AG20443 (cell line): ENCODE measurements around the gene SUPV3L1.
A peak's percentile ranks its signal among the peaks of the same experiment; 100 is the strongest.
"Not testable (repeated sequence)": the region's sequence is repeated elsewhere in the genome, so short reads cannot be mapped to it uniquely, and the experiment has no call there.

Experiments used
- DNase-seq: peaks from one replicate; pipeline ENCODE4 v3.0.0; 2012; ENCODE audit warnings: low spot score, mixed read lengths

SUPV3L1 gene

DNA sequence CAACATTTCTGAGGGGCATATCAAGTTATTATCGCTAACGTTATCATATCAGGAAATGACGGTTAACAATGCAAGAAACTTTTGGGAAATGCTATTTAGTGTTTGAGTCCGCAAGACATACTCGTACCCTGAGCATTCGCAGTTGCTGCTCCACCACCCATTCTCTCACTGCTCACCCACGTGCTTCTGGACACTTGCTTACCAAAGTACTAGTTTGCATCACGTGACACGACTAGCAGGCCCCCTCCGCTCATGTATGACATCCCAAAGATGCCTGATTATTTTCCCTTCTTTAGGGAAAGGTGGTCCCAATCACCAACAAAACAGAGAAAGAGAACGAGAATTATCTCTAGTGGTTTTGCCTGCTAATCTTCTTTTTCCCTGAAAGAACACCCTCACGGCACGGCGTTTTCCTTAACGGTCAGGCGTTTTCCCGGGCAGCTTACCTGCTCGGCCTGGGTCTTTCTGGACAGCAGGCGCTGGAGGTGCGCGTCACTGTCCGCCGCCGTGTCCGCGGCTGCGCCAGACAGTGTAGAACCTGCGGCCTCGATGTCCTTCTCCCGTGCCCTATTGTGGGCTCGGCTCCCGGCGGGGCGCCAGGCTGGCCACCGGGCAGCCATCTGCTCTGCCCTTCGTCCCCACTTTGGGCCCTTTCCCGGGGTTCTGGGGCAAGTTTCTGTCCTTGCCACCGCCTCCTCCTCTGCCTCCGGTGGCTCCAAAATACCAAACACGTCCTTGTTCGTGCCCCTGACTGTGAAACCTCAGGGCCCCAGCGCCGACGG lies at the start of gene SUPV3L1:
Gene SUPV3L1, plus strand, starts transcription at position 492 of the 782 bp plus-strand sequence. Its CDS starts 58 bp downstream, at position 550.
- DNase-seq = peak; percentile 96

DNA sequence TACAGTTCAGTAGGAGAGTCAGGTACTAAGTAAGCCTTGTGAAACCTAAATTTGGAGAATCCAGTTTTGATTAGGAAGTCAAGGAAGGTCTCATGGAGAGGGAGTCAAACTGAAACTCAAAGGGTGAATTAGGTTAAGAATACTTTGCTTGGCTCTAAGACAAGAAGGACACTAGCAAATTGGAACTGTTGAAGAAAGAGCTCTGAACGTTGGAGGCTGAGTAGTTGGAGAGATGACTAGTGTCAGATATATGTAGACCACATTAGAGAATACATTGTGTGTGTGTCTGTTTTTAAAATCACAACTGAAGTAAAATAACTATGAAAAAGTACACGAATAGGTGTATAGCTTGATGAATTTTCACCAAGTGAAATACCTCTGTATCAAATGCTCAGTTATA lies 49.8 kb upstream of the SUPV3L1 start:
- DNase-seq = no peak

DNA sequence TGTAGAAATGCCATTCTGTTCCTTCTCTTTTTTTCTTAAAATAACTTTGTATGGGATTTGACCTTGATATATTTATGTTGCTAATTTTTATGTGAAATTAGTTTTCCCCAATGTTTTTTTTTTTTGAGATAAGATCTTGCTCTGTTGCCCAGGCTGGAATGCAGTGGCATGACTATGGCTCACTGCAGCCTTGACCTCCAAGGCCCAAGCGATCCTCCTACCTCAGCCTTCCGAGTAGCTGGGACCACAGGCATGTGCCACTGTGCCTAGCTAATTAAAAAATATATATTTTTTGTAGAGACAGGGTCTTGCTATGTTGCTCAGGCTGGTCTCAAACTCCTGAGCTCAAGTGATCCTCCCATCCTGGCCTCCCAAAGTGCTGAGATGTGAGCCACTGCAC lies 40.1 kb upstream of the SUPV3L1 start:
- DNase-seq = no peak

DNA sequence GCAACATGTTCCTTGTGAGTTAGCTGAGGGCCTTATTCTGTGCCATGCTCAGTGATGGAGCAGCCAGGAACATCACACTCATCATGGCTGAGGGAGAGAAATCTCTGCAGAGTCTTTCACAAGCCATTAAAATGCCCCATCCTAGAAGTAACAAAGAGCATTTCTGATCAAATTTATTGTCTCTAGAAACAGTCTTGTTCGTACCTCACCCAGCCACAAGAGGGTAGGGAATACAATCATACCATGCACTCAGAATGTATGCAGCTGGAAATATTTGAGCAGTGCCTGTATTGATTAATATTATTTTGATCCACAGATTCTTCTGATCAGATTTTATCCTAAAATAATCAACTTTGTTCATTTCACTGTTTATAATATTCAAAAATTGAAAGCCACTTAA lies 38.7 kb upstream of the SUPV3L1 start:
- no peak for DNase-seq

DNA sequence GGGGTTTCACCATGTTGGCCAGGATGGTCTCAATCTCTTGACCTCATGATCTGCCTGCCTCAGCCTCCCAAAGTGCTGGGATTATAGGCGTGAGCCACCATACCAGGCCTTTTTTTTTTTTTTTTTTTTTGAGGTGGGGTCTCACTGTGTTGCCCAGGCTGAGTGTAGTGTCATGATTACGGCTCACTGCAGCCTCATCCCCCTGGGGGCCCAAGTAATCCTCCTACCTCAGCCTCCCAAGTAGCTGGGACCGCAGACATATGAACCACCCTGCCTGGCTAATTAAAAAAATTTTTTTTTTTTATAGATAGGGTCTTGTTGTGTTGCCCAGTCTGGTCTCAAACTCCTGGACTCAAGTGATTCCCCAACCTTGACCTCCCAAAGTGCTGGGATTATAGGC lies 38.0 kb upstream of the SUPV3L1 start:
- DNase-seq = not testable (repeated sequence)

DNA sequence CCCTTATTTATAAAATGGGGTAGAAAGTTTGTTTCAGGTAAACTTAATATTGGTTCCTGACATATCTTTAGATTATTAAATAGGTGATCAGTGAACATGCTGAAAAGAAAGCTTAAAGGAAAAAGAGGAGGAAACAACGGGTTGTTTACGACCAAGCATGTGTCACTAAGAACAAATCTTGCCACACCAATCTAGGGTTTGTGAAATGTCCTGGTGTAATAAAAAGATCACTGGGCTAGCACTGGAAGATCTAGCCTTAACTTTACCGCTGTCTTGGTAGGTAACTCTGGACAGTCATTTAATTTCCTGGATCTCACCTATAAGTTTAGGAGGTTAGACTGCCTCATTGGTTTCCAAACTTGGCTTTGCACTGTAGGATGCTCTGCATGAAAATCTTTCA lies 37.1 kb upstream of the SUPV3L1 start:
- DNase-seq = no peak

DNA sequence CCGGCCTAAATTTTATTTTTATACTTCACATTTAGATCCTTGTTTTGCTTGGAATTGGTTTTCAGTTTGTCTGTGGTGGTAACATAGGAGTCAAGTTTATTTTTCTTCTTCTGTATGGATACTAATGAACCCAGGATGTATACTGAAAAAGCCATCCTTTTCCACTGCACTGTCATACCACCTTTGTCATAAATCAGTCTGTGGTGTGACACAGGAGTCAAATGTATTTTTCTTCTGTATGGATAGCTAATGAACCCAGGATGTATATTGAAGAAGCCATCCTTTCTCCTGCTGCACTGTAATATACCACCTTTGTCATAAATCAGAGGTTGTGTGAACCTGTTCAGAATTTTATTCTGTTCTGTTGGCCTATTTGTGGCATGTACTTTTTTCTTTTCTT lies 34.7 kb upstream of the SUPV3L1 start:
- no peak for DNase-seq

DNA sequence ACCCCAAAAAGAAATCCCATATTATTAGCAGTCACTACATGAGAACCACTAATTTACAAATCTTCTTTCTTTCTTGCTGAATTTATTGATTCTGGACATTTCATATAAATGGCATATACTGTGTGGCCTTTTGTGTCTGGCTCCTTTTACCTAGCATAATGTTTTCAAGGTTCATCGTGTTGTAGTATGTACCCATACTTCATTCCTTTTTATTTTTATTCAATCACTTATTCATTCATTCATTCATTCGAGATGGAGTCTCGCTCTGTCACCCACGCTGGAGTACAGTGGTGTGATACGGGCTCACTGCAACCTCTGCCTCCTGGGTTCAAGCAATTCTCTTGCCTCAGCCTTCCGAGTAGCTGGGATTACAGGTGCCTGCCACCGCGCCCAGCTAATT lies 34.2 kb upstream of the SUPV3L1 start:
- DNase-seq = no peak

DNA sequence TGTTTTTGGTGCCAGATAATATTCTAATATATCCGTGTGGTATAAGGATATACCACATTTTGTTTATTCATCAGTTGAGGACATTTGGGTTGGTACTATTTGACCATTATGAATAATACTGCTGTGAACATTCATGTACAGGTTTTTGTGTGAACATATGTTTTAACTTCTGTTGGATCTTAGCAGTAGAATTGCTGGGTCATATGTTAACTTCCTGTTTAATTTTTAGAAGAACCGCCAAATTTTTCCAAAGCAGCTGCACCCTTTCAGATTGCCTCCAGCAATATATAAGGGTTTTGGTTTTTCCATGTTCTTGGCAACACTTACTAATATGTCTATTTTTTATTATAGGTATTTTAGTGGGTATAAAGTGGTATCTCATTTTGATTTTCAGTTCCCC lies 33.3 kb upstream of the SUPV3L1 start:
- no peak for DNase-seq

DNA sequence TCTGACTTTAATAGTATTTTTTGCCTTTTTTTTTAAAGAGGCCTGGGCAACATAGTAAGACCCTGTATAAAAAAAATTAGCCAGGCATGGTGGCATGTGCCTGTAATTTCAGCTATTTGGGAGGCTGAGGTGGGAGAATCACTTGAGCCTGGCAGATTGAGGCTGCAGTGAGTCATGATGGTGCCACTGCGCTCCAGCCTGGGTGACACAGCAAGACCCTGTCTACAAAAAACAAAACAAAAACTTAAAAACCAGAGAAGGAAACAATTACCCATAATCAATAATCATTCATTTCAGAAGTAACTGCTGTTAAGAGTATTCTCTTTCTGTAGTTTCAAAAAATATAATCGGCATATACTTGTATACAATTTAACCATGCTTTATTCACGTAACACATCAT lies 28.1 kb upstream of the SUPV3L1 start:
- DNase-seq = no peak

DNA sequence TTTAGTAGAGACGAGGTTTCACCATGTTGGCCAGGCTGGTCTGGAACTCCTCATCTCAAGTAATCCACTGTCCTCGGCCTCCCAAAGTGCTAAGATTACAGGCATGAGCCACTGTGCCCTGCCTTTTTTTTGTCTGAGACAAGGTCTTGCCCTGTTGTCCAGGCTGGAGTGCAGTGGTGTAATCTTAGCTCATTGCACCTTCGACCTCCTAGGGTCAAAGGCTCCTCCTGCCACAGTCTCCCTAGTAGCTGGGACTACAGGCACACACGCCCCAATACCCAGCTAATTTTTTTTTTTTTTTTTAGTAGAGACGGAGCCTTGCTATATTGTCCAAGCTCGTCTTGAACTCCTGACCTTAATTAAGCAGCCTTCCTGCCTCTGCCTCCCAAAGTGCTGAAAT lies 26.8 kb upstream of the SUPV3L1 start:
- no peak for DNase-seq

DNA sequence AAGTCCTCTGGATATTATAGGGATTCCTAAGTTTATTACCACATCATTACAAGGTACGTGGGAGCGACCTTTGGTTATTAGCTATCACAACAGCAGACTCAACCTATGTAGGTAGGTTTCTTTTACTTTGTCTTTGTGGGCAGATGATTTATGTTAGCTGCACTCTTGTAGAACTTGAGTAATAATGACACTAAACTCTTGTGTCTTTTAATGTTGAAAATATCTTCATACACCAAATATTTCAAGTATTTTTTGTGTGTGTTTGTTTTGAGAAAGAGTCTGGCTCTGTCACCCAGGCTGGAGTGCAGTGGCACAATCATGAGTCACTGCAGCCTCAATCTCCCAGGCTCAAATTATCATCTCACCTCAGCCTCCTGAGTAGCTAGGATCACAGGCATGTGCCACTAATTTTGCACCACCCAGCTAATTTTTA lies 19.2 kb upstream of the SUPV3L1 start:
- DNase-seq = peak; percentile 34

DNA sequence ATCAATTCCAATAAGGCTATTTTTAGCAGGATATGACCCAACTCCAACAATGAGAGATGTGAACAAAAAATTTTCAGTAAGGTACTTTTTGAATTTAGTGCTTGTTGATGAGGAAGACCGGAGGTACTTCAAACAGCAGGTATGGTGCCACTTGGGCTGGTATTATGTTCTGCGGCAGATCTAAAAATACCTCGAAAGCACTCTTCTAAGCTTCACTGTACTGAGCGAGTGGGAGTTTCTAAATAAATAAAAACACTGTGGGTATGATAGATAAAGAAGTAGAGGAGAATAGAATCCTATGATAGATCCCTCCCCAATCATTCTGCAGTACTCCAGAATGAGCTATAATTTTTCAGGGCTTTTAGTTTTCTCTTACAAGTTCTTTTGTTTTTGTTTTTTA lies 11.5 kb upstream of the SUPV3L1 start:
- no peak for DNase-seq

DNA sequence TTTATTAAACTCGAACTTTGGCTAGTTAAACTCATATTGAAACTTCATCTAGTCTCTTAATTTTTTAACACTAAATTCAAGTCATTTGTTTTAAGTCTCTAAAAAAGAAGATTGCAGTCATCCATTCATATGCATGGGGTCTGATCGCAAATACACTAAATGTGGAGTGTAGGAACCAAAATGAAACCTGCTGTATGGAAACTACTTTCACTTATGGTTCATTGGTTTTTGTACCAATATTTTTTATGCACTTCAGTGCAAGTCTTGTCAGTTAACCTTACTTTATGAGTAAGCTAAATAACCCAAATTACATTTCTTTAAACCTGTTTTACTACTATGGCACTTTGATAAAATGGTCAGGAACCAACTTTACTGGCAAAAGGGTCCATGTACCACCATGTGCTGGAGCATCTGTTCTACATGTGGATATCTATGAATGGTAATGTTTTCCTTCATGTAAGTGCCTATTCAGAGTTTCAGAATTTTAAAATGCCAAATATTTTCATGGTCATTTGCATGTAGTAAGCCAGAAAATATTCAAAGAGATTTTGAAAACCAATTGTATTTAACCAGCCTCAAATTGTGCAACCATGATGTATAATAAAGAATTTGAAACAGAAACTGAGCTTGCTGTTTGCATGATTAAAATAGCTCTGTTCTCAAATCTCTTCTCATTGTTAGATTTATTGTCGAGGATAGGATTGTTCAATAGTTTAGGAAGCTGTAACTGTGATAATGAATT lies 7.6 kb upstream of the SUPV3L1 start:
- peak; percentile 29 for DNase-seq

DNA sequence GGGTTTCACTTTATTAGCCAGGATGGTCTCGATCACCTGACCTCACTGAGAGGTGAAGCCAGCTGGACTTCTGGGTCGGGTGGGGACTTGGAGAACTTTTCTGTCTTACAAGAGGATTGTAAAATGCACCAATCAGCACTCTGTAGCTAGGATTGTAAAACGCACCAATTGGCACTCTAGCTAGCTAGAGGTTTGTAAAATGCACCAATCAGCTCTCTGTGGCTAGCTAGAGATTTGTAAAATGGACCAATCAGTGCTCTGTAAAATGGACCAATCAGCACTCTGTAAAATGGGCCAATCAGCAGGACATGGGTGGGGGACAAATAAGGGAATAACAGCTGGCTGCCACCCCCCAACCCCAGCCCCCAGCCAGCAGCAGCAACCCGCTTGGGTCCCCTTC lies 4.7 kb upstream of the SUPV3L1 start:
- not testable (repeated sequence) for DNase-seq

DNA sequence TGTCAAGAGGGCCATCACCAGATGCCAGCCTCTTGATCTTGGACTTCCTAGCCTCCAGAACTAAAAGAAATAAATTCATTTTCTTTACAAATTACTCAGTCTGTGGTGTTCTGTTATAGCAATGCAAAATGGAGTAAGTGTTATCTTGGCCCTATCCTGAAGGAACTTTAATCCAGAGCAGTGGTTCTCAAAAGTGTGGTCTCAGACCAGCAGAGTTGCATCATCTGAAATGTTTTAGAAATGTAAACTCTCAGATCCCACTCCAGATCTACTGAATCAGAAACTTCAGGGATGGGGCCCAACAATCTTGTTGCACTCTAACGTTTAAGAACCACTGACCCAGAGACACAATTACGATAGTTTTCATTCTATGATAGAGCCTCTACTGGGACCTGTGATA lies 3.2 kb upstream of the SUPV3L1 start:
- no peak for DNase-seq

DNA sequence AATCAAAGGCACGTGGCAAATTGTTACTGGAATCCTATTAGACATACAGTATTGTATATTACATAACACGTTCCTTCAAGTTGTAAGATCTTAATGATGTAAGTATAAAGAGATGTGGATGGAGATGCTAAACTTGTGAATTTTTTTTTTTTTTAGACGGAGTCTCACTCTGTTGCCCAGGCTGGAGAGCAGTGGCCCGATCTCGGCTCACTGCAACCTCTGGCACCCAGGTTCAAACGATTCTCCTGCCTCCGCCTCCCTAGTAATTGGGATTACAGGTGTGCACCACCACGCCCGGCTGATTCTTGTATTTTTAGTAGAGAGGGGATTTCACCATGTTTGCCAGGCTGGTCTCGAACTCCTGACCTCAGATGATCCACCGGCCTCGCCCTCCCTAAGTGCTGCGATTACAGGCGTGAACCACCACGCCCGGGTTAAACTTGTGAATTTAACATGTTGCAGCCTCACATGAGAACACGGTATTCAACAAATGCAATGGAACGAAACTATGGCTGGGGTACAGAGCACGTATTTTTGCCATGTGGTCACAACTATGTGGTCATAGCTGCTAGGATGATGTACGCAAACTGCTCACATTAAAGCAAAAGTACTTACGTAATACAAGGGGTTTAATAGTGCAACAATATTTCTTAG lies 818 bp upstream of the SUPV3L1 start:
- peak; percentile 31 for DNase-seq

DNA sequence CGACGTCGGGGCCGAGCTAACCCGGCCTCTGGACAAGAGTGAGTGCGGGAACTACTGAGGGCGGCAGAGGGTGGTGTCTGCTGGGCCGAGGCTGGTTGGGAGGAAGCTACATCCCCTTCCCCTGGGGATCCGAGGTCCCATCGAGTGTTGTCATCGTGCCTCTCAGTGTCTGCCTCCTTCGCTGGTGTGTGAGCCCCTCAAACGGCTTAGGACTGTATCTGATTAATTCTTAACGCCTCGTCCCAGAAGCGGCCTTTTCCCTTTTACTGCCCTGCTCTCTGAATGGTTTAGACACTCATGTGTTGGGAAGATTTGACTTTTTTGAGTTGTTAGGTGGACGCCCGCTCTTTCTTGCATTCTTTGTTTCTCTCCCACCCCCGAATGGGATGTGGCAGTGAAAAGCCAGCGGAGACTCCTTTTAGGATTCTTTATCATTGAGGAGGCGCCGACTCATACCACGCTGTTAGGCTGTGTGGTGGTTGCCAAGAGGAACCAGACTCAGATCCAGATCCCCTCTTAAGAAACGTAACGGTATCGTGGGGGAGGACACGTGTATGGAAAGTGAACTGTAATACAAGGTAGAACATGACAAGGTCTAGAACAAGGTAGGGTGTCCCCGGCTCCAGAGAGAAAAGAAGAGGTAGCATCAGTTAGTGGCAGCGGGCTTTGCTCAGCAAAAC lies 631 bp downstream of the SUPV3L1 start:
- DNase-seq = peak; percentile 30

DNA sequence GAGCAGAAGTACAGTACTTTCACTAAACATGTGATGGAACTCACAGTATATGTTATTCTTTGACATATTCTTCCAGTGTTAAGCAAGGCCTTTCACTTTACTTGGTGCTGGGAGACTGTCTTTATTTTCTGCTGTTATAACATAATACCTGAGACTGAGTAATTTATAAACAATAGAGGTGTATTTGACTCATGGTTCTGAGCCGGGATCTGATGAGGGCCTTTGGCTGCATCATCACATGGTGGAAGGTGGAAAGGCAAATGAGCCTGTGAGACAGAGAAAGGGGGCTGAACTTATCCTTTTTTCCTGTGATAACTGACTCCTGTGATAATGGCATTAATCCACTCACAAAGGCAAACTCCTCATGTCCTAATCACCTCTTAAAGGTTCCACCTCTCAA lies 1.4 kb downstream of the SUPV3L1 start:
- DNase-seq = no peak

DNA sequence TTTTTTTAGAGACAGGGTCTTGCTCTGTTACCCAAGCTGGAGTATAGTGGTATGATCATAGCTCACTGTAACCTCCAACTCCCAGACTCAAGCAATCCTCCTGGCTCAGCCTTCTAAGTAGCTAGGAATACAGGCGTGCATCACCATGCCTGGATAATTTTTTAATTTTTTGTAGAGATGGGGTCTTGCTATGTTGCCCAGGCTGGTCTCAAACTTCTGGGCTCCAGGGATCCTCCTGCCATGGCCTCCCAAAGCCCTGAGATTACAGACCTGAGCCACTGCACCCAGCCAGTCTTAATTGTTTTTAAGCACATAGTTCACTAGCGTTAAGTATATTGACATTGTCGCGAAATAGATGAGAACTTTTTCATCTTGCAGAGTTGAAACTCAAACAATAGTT lies 2.0 kb downstream of the SUPV3L1 start:
- no peak for DNase-seq

DNA sequence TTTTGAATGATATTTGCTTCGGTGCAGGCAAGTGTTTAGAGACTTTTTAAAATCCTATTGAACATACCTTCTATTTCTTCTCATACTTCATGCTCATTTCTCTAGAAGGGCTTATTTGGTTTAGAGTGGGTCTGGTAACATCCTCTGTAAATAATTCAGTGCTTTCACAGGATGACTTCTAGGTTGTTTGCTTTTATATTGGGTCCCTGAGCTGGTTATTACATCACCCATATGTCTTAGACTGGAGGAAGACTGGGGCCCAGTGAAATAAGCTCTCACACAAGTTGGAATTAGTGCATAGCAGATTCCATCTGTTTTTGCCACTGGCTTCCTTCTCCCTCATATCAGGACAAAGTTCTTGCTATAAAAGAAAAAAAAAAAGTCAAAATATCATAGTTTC lies 6.5 kb downstream of the SUPV3L1 start:
- DNase-seq = no peak

DNA sequence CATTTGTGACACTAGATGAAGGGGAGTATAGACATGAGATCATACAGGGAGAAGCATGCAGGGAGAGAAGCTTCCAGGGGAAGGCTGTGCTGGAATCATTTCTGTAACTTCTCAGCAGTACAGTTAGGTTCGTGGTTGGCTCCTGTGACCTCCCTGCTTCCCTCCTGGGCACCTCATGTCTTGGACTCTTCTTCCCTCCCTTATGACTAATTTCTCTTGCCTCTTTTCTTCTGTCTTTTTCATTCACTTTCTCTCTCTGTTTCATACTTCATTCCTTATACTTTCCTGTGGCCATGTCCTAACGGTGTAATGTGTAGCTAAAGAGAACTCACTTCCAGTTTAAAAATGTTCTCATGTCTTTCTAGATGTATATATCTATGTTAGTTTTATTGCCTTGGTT lies 21.0 kb downstream of the SUPV3L1 start:
- DNase-seq = no peak
